ENCODE measurements around the gene DDX23.
A peak's percentile ranks its signal among the peaks of the same experiment; 100 is the strongest.

The DDX23 gene

GRCh38 chr12:48822139-48822538 lies 29.8 kb downstream of the DDX23 start:
- no peak for DNase-seq

- DNase-seq, result no peak
These were observed 31.8 kb downstream of the DDX23 start for GRCh38 chr12:48819986-48820725.

GRCh38 chr12:48818831-48819590 lies 33.0 kb downstream of the DDX23 start:
- DNase-seq, result peak; percentile 42

GRCh38 chr12:48817873-48818830 lies 33.8 kb downstream of the DDX23 start, which contains the start of gene CACNB3:
Gene CACNB3 (plus strand): TSS chr12:48818496. CDS start chr12:48818930, 434 bp downstream.
- peak; percentile 69 for DNase-seq

- DNase-seq, result no peak
These were observed 35.7 kb downstream of the DDX23 start for GRCh38 chr12:48816143-48816854.

GRCh38 chr12:48815126-48816110 lies 36.5 kb downstream of the DDX23 start:
- DNase-seq, result no peak

- peak; percentile 75 for DNase-seq
These were observed 37.5 kb downstream of the DDX23 start for GRCh38 chr12:48814262-48815125.

GRCh38 chr12:48813465-48814261 lies 38.3 kb downstream of the DDX23 start:
- no peak for DNase-seq

GRCh38 chr12:48812389-48812788 lies 39.6 kb downstream of the DDX23 start:
- DNase-seq, result no peak

GRCh38 chr12:48811437-48812090 lies 40.4 kb downstream of the DDX23 start:
- DNase-seq, result no peak

- DNase-seq, result no peak
These were observed 41.0 kb downstream of the DDX23 start for GRCh38 chr12:48810903-48811431.

GRCh38 chr12:48807981-48808380 lies 44.0 kb downstream of the DDX23 start:
- DNase-seq, result no peak

- no peak for DNase-seq
These were observed 48.3 kb downstream of the DDX23 start for GRCh38 chr12:48803675-48804074.

- no peak for DNase-seq
These were observed 51.0 kb downstream of the DDX23 start for GRCh38 chr12:48800971-48801370.

GRCh38 chr12:48800457-48800856 lies 51.5 kb downstream of the DDX23 start:
- DNase-seq, result no peak

GRCh38 chr12:48796976-48797375 lies 55.0 kb downstream of the DDX23 start:
- no peak for DNase-seq

GRCh38 chr12:48795550-48796455 lies 56.2 kb downstream of the DDX23 start:
- peak; percentile 21 for DNase-seq
